NB4 (cell line): ENCODE measurements around the gene GRID2.

Source experiments
- MYC ChIP-seq: IDR thresholded peaks from 2 replicates; pipeline ENCODE4 v1.6.1; 2011; ENCODE audit warnings: low read depth, low read length
- POLR2A ChIP-seq: IDR thresholded peaks from 2 replicates; pipeline ENCODE4 v1.6.1; 2011; ENCODE audit warnings: mild to moderate bottlenecking; ENCODE audit not compliant: insufficient read length; ENCODE audit errors: extremely low read depth
- TF ChIP-seq, protein P1 (sequence below): IDR thresholded peaks from one replicate; pipeline ENCODE4 v1.5.1; 2012; ENCODE audit warnings: low read depth, low read length
- TF ChIP-seq, protein P2 (sequence below): IDR thresholded peaks from 2 replicates; pipeline ENCODE4 v1.6.1; 2011; ENCODE audit warnings: low read depth, low read length

DNA sequence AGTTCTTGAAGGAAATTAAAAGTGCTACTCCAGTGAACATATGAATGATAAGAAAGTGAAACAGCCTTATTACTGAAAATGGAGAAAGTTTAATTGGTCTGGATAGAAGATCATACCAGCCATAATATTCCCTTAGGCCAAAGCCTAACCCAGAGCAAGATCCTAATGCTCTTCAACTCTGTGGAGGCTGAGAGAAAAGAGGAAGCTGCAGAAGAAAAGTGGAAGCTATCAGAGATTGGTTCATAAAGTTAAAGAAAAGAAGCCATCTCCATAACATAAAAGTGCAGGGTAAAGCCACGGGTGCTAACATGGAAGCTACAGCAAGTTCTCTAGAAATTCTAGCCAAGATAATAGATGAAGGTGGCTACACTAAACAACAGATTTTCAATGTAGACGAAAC is 1439.3 kb downstream of the GRID2 start:
- TF ChIP-seq, protein P1, sequence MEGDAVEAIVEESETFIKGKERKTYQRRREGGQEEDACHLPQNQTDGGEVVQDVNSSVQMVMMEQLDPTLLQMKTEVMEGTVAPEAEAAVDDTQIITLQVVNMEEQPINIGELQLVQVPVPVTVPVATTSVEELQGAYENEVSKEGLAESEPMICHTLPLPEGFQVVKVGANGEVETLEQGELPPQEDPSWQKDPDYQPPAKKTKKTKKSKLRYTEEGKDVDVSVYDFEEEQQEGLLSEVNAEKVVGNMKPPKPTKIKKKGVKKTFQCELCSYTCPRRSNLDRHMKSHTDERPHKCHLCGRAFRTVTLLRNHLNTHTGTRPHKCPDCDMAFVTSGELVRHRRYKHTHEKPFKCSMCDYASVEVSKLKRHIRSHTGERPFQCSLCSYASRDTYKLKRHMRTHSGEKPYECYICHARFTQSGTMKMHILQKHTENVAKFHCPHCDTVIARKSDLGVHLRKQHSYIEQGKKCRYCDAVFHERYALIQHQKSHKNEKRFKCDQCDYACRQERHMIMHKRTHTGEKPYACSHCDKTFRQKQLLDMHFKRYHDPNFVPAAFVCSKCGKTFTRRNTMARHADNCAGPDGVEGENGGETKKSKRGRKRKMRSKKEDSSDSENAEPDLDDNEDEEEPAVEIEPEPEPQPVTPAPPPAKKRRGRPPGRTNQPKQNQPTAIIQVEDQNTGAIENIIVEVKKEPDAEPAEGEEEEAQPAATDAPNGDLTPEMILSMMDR, result no peak
- TF ChIP-seq, protein P2, sequence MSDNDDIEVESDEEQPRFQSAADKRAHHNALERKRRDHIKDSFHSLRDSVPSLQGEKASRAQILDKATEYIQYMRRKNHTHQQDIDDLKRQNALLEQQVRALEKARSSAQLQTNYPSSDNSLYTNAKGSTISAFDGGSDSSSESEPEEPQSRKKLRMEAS, result no peak
- TF ChIP-seq POLR2A, result no peak
- no peak for TF ChIP-seq MYC
